ENCODE measurements around the gene CFAP46.
"Not testable (repeated sequence)": the region's sequence is repeated elsewhere in the genome, so short reads cannot be mapped to it uniquely, and the experiment has no call there.

Gene CFAP46

GRCh38 chr10:132796846-132797245 lies 145.5 kb downstream of the CFAP46 start:
- H3K27ac ChIP-seq, result no peak overlapping the region
- H3K4me2 ChIP-seq, result 0 out of 2 replicates have a peak overlapping the region, but pooled peaks have one; percentile 11
- peaks cover 1% of the 10 kb centered on the region; the same call in 1 of the 2 replicates for H3K9me3 ChIP-seq
- peaks cover 47% of the 10 kb centered on the region for H3K4me1 ChIP-seq
- no peak overlapping the region for H3K4me3 ChIP-seq
- H4K20me1 ChIP-seq, result peaks cover 10% of the 10 kb centered on the region
- no peak overlapping the region for H3K9ac ChIP-seq
- H3K36me3 ChIP-seq, result no peaks in the 10 kb centered on the region
- H3K27me3 ChIP-seq, result no peaks in the 10 kb centered on the region
- TF ChIP-seq Cebpa-rat (IDR thresholded peaks at IDR 0.05), result no peak

DNA sequence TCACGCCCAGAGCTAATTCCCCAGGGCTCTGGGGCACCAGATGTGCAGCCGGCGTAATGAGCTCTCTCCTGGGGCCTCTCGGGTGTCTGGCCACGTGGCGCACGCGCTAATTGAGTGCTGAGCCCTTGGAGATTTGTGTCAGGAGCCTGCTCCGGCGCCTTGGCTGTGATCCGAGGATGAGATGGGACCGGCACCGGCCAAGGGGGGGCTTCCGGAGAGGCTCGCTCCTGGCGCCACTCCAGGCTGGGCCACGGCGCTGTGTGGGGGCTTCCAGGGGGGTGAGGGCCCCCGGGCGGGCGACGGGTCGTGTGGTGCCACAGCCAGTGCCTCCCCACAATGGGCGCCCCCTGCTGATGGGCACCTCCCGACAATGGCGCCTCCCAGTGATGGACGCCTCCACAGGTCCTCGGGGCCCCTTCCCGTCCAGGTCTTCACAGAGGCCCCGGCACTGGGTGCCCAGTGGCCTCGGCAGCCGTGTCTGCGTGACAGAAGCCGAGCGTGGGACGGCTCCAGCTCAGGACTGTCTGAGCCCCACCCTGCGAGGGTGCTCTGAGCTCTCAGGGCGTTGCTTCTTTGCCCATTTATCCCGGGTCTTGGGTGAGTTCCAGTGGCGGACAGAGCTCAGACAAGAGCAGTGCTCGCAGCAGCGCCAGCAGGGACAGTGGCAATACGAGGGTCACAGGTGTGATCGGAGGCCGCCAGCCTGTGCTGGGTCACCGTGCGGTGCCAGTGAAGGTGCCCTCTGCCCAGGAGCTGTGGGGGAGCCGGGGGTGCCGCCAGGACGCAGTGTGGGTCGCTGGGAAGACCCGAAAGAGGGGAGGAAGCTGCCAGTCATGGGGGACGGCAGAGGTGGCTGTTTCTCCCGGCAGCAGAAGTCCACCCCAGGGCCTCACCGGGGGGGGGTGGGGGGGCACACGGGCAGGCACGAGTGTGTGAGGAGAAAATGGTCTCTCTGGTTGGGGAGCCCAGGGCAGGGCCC lies 148.2 kb downstream of the CFAP46 start:
- H3K4me2 ChIP-seq, result peak overlapping the region; percentile 82
- peak overlapping the region; percentile 3; the same call in 1 of the 2 replicates for H3K9ac ChIP-seq
- H4K20me1 ChIP-seq, result peaks cover 10% of the 10 kb centered on the region
- H3K27me3 ChIP-seq, result peaks cover 12% of the 10 kb centered on the region
- H3K9me3 ChIP-seq, result no peaks in the 10 kb centered on the region
- no peak for TF ChIP-seq Cebpa-rat (IDR thresholded peaks at IDR 0.05)
- H3K27ac ChIP-seq, result peak overlapping the region; percentile 52
- no peaks in the 10 kb centered on the region for H3K36me3 ChIP-seq
- peaks cover 56% of the 10 kb centered on the region for H3K4me1 ChIP-seq
- H3K4me3 ChIP-seq, result peak overlapping the region; percentile 3; the same call in 1 of the 2 replicates

GRCh38 chr10:132793213-132793612 lies 149.2 kb downstream of the CFAP46 start:
- Histone ChIP-seq H4K20me1 (peaks cover 10% of the 10 kb centered on the region), H3K9me3 (peaks cover 9% of the 10 kb centered on the region), H3K4me2 (peak overlapping the region; percentile 82), H3K4me3 (peak overlapping the region; percentile 3; the same call in 1 of the 2 replicates), H3K27ac (no peak overlapping the region), H3K27me3 (peaks cover 21% of the 10 kb centered on the region), H3K4me1 (peaks cover 56% of the 10 kb centered on the region), H3K36me3 (no peaks in the 10 kb centered on the region), H3K9ac (no peak overlapping the region)
- no peak for TF ChIP-seq Cebpa-rat (IDR thresholded peaks at IDR 0.05)

DNA sequence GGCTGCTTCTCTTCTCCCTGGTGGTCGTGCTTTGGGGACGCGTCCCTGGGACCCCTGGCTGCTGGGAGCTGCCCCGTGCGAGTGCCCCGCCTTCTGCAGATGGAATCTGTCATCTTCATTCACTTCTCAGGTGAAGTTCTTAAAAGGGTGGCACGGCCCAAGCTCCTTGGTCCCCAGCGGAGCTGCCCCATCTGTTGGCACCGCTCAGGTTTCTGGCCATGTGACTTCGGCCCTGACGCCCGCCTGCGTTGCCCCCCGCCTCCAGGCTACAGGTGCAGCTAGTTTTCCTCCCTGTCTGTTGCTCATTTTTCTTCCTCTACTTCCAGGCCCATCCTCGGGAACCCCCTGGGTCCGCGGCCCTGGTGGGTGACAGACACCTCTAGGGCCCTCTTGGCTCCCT lies 149.6 kb downstream of the CFAP46 start:
- H3K36me3 ChIP-seq, result no peaks in the 10 kb centered on the region
- peaks cover 25% of the 10 kb centered on the region for H3K27me3 ChIP-seq
- H3K9ac ChIP-seq, result no peak overlapping the region
- H3K4me3 ChIP-seq, result no peak overlapping the region
- H3K4me1 ChIP-seq, result peaks cover 56% of the 10 kb centered on the region
- no peak overlapping the region for H3K27ac ChIP-seq
- peak overlapping the region; percentile 82 for H3K4me2 ChIP-seq
- peaks cover 10% of the 10 kb centered on the region for H4K20me1 ChIP-seq
- H3K9me3 ChIP-seq, result peaks cover 14% of the 10 kb centered on the region
- TF ChIP-seq Cebpa-rat (IDR thresholded peaks at IDR 0.05), result no peak

- H3K27me3 ChIP-seq, result peaks cover 30% of the 10 kb centered on the region
- H4K20me1 ChIP-seq, H3K4me3 ChIP-seq, H3K27ac ChIP-seq, H3K9ac ChIP-seq, H3K4me2 ChIP-seq, H3K36me3 ChIP-seq: not testable (repeated sequence)
- H3K9me3 ChIP-seq, result peaks cover 20% of the 10 kb centered on the region
- H3K4me1 ChIP-seq, result peaks cover 56% of the 10 kb centered on the region
These were observed 150.3 kb downstream of the CFAP46 start for GRCh38 chr10:132792099-132792498.

DNA sequence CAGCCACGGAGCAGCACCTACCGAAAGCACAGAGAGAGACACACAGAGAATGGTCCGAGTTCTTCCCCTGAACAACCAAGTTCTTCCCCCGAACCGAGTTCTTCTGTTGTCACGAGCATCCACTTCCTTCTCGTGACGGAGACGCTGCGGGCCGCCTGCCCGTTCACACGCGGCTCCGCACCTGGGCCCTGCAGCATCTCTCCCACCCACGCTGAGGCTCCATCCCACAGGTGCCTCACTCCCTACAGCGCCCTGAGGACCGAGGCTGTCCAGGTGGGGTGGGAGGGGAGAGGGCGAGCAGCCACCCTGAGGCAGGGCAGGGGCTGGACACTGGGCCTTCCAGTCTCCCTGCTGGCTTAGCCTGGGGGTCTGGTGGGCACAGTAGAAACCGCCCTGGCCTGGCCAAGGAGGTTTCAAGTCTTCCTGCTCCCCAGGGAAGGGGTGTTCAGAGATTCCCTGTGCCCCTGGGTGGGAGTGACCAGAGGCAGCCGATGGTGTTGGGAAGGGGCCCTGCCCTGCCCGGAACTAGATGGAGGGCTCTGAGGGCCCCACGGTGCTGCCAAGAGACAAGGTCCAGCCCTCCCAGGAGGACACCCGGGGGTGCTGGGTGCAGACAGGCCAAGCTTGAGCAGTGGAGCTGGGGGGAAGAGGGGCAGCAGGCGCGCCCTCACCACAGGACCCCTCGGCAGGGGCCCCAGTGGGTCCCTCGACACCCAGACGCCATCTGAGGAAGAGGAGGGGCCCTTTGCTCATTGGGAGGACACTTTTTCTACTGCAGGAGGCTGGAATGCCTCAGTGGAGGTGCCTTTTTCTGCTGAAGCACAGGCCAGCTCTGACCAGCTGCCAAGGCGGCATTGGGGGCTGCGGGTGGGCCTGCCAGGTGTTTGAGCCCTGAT lies 151.2 kb downstream of the CFAP46 start:
- peaks cover 51% of the 10 kb centered on the region for H3K4me1 ChIP-seq
- H3K27ac ChIP-seq, result no peak overlapping the region
- peaks cover 35% of the 10 kb centered on the region for H3K27me3 ChIP-seq
- no peak overlapping the region for H3K9ac ChIP-seq
- H3K4me2 ChIP-seq, result peak overlapping the region; percentile 62
- no peaks in the 10 kb centered on the region for H3K36me3 ChIP-seq
- no peak overlapping the region for H3K4me3 ChIP-seq
- no peak for TF ChIP-seq Cebpa-rat (IDR thresholded peaks at IDR 0.05)
- H4K20me1 ChIP-seq, result peaks cover 10% of the 10 kb centered on the region
- peaks cover 29% of the 10 kb centered on the region for H3K9me3 ChIP-seq

- no peak for TF ChIP-seq Cebpa-rat (IDR thresholded peaks at IDR 0.05)
- H3K36me3 ChIP-seq, result no peaks in the 10 kb centered on the region
- H3K27me3 ChIP-seq, result peaks cover 35% of the 10 kb centered on the region
These were observed 151.9 kb downstream of the CFAP46 start for GRCh38 chr10:132790470-132790869.

DNA sequence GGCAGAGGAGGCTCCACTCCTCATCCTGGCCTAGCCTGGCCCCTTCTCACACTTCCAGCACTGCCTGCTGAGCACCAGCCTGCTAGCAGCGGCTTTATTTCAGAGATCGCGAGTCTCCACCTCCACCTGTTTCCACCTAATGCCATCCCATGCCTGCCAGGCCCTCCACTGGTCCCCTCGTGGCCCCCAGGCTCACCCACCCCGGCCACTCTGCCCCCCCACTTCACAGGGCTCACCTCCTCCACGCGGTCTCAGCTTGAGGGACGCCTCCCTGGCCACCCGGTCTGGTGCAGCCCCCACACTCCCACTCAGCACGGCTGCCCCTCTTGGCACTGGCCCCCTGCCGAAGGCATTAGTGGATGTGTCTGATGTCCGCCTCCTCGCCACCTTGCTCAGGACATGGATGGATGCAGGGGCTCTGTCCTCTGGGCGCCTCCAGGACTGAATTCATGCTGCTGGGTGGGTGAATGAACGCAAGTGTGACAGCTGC lies 152.7 kb downstream of the CFAP46 start:
- no peak overlapping the region for H3K9ac ChIP-seq
- no peaks in the 10 kb centered on the region for H3K36me3 ChIP-seq
- peaks cover 38% of the 10 kb centered on the region for H3K4me1 ChIP-seq
- H3K9me3 ChIP-seq, result peaks cover 42% of the 10 kb centered on the region
- peaks cover 35% of the 10 kb centered on the region for H3K27me3 ChIP-seq
- TF ChIP-seq Cebpa-rat (IDR thresholded peaks at IDR 0.05), result no peak
- no peak overlapping the region for H3K27ac ChIP-seq
- no peak overlapping the region for H3K4me2 ChIP-seq
- no peak overlapping the region for H3K4me3 ChIP-seq
- H4K20me1 ChIP-seq, result peaks cover 10% of the 10 kb centered on the region

More at GRCh38 chr10:132790470-132790869, 151.9 kb downstream of the CFAP46 start:
- Histone ChIP-seq H3K9ac (no peak overlapping the region), H3K4me1 (peaks cover 44% of the 10 kb centered on the region), H4K20me1 (peaks cover 10% of the 10 kb centered on the region), H3K27ac (no peak overlapping the region), H3K9me3 (peaks cover 34% of the 10 kb centered on the region), H3K4me3 (no peak overlapping the region), H3K4me2 (peak overlapping the region; percentile 62; the same call in 1 of the 2 replicates)

GRCh38 chr10:132788831-132789219 lies 153.5 kb downstream of the CFAP46 start:
- Histone ChIP-seq H3K27ac (no peak overlapping the region), H3K36me3 (peaks cover 7% of the 10 kb centered on the region), H3K4me3 (no peak overlapping the region), H3K9ac (no peak overlapping the region), H3K4me2 (no peak overlapping the region), H3K4me1 (peaks cover 29% of the 10 kb centered on the region), H4K20me1 (peaks cover 10% of the 10 kb centered on the region), H3K9me3 (peaks cover 50% of the 10 kb centered on the region), H3K27me3 (peaks cover 35% of the 10 kb centered on the region)
- TF ChIP-seq Cebpa-rat (IDR thresholded peaks at IDR 0.05), result no peak
